HS-5 (cell line): ENCODE data around the gene YPEL4.

ENCODE experiments used
- DNase-seq: peaks from one replicate; pipeline ENCODE4 v3.0.0-alpha.2; 2012; ENCODE audit warnings: low read depth

The YPEL4 gene

GRCh38 chr11:57650739-57651090 is 1.0 kb upstream of the YPEL4 start:
- DNase-seq: no peak

GRCh38 chr11:57648801-57649735 is 644 bp downstream of the YPEL4 start:
- DNase-seq: no peak

- DNase-seq: no peak
These were observed 1.5 kb downstream of the YPEL4 start for GRCh38 chr11:57647960-57648800.

- no peak for DNase-seq
These were observed 2.3 kb downstream of the YPEL4 start for GRCh38 chr11:57647372-57647771.

GRCh38 chr11:57646799-57647303 is 2.9 kb downstream of the YPEL4 start:
- no peak for DNase-seq

GRCh38 chr11:57646194-57646798 is 3.4 kb downstream of the YPEL4 start:
- DNase-seq: no peak

- no peak for DNase-seq
These were observed 4.0 kb downstream of the YPEL4 start for GRCh38 chr11:57645689-57646085.

GRCh38 chr11:57644748-57645688 is 4.7 kb downstream of the YPEL4 start:
- DNase-seq: no peak

- DNase-seq: no peak
These were observed 5.9 kb downstream of the YPEL4 start for GRCh38 chr11:57643802-57644201.

GRCh38 chr11:57641011-57641807 is 8.5 kb downstream of the YPEL4 start:
- DNase-seq: no peak

- DNase-seq: no peak
These were observed 9.5 kb downstream of the YPEL4 start for GRCh38 chr11:57640068-57640800.

- no peak for DNase-seq
These were observed 10.2 kb downstream of the YPEL4 start for GRCh38 chr11:57639321-57640067.

- no peak for DNase-seq
These were observed 10.8 kb downstream of the YPEL4 start for GRCh38 chr11:57638811-57639320.

- DNase-seq: peak; percentile 79
These were observed 11.5 kb downstream of the YPEL4 start for GRCh38 chr11:57638005-57638781.

- DNase-seq: no peak
These were observed 12.1 kb downstream of the YPEL4 start for GRCh38 chr11:57637626-57638004.

GRCh38 chr11:57635246-57635645 is 14.5 kb downstream of the YPEL4 start:
- DNase-seq: no peak

GRCh38 chr11:57634311-57634710 is 15.4 kb downstream of the YPEL4 start:
- no peak for DNase-seq
